Stimulated activated CD4-positive, alpha-beta T cell treated with anti-CD3 and anti-CD28 coated beads, TNF-alpha, amount 100 ng/mL, for 24 hours (primary cell): ENCODE data around the gene SLCO1C1.

Source experiments
- DNase-seq, 3 experiments: peaks; one replicate each; pipeline ENCODE4 v3.0.0-alpha.2; 2020; ENCODE audit warnings: low read depth in 3 of 3

The SLCO1C1 gene

DNA sequence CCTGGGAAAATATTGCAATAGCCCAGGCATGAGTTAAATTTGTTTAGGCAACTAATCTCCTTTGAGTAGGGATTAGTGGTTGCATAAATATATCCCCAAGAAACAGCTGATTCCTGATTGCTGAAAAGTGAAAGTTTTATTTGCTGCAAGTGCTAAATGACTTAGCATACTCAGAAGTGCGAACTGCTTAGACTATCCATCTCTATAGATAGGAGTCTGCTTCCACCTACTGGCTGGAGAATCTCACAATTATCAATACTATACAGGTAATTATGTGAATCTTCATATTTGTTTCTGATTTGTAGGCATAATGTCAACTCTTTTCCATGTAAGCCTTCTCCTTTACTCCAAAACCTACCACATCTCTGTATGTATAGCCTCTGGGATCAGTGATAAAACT is 103.4 kb downstream of the SLCO1C1 start:
- DNase-seq = no peak

DNA sequence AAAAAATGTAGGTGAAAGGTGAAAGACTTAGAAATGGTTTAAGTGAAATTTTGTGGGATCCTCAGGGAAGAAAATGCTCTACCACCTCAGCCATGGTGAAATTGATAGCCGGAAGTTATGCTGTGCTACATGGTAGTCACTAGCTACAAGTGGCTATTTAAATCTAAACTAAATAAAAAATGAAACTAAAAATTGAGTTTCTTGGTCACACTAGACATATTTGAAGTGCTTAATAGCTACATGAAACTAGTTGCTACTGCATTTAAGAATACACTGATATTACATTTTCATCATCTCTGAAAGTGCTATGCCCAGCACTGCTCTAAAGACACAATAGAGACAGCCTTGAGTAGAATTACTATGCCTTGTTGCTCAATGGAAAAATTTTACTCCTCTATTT is 105.0 kb downstream of the SLCO1C1 start:
- DNase-seq = no peak

DNA sequence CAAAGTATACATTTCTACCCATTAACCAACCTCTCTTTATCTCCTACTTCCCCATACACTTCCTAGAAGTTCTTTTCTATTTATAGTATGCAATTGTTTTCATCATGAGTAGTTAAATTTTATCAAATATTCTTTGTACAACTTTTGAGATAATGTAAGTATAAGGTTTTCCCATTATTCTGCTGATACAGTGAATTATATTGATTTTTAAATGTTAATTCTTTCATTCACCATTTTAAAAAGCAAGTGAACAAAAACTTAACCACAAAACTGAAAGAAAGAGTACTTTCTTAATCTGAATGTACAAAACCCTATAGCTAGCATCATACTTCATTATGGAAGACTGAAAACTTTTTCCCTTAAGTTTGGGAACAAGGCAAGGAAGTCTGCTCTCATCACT is 105.9 kb downstream of the SLCO1C1 start:
- no peak for DNase-seq
